ENCODE data around the gene DPH3.

The DPH3 gene

DNA sequence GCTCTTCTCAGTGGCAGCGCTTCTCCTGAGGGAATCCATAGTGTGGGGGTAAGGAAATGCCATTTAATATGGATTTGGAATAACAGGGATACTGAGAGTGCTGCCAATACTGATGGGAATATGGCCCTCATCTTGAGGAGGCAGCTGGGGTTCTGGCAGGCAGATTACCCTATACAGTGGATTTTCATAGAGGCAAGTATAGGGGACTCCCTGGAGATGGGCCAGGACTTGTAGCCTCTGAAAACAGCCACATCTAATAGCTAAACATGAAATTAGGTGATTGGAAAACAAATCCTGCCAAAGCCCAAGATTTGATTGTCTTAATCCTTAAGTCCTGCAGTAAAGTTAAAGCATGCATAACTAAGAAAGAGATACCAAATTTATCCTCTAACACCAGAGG lies 30.9 kb downstream of the DPH3 start:
- no peak for DNase-seq (ENCODE audit: low read depth in 2 of 2)

DNA sequence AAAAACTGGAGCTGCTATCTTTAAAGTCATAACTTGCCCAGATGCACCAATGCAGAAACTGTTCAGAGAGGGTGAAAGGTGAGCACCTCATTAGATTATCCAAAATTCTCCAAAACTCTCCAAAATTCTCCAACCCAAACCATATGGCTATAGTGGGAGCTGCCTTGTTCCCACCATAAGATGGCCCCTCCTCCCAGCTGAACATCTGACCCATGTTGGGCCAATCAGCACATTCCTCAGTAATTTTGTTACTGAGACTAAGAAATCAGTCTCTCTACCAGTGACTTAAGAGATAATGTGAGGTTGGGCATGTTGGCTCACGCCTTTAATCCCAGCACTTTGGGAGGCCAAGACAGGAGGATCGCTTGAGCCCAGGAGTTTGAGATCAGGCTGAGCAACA lies 32.8 kb downstream of the DPH3 start:
- no peak for DNase-seq (ENCODE audit: low read depth in 2 of 2)

- no peak for DNase-seq (ENCODE audit: low read depth in 2 of 2)
Observed at GRCh38 chr3:16229681-16230080, 35.1 kb downstream of the DPH3 start.

DNA sequence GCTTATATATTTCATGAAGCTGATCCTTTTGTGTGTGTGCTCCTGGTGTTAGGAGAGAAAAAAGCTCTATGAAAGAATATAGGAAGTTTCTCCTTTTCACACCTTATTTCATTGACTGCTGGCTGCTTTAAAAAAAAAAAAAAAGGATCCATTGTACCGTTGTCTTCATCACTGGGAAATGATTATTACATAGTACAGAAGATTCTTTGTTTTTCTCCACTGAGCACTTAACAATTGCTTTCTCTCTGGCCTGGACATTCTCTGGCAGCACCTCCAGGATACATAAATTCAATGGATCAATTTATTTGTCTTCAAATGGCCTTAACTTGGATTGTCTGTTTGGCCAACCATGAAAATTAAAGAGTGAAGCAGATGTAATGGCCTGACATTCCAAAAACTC lies 37.2 kb downstream of the DPH3 start:
- DNase-seq (ENCODE audit: low read depth in 2 of 2): no peak

GRCh38 chr3:16224325-16224724 lies 40.4 kb downstream of the DPH3 start:
- no peak for DNase-seq (ENCODE audit: low read depth in 2 of 2)

- no peak for DNase-seq (ENCODE audit: low read depth in 2 of 2)
Observed at GRCh38 chr3:16222547-16222946, 42.2 kb downstream of the DPH3 start.

- no peak for DNase-seq (ENCODE audit: low read depth in 2 of 2)
Observed at GRCh38 chr3:16221990-16222389, 42.8 kb downstream of the DPH3 start.

- no peak for DNase-seq (ENCODE audit: low read depth in 2 of 2)
Observed at GRCh38 chr3:16219777-16220176, 45.0 kb downstream of the DPH3 start.

GRCh38 chr3:16216373-16216935 lies 48.3 kb downstream of the DPH3 start:
- no peak for DNase-seq (ENCODE audit: low read depth in 2 of 2)

GRCh38 chr3:16214366-16214765 lies 50.4 kb downstream of the DPH3 start:
- DNase-seq (ENCODE audit: low read depth in 2 of 2): no peak

GRCh38 chr3:16211176-16211904 lies 53.4 kb downstream of the DPH3 start:
- no peak for DNase-seq (ENCODE audit: low read depth in 2 of 2)
